Midbrain (tissue), 1 donor: ENCODE measurements around the gene KIT.
A peak's percentile ranks its signal among the peaks of the same experiment; 100 is the strongest.

ENCODE experiments used
- DNase-seq: peaks from one replicate; lab custom pipeline; 2025; lab: John Stamatoyannopoulos, UW

Gene KIT

GRCh38 chr4:54703182-54703581 lies 45.4 kb downstream of the KIT start:
- DNase-seq, result no peak

DNA sequence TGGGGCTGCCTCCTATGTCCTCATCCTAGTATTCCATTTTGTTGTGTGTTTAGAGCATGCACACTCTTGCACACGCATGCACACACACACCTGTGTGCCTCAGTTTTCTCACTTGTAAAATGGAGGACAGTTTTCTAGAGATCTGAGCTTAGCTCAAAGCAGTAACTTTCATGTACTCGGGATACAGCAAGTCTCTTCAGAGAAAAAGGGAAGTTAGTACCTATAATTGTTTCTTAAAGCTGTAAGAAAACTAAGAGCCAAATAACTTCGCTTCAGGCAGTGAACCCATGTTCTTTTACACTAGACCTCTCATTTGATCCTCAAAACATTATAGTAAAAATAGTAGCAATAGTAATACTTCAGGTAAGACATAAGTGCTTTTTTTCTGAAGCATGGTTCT lies 49.6 kb downstream of the KIT start:
- no peak for DNase-seq

DNA sequence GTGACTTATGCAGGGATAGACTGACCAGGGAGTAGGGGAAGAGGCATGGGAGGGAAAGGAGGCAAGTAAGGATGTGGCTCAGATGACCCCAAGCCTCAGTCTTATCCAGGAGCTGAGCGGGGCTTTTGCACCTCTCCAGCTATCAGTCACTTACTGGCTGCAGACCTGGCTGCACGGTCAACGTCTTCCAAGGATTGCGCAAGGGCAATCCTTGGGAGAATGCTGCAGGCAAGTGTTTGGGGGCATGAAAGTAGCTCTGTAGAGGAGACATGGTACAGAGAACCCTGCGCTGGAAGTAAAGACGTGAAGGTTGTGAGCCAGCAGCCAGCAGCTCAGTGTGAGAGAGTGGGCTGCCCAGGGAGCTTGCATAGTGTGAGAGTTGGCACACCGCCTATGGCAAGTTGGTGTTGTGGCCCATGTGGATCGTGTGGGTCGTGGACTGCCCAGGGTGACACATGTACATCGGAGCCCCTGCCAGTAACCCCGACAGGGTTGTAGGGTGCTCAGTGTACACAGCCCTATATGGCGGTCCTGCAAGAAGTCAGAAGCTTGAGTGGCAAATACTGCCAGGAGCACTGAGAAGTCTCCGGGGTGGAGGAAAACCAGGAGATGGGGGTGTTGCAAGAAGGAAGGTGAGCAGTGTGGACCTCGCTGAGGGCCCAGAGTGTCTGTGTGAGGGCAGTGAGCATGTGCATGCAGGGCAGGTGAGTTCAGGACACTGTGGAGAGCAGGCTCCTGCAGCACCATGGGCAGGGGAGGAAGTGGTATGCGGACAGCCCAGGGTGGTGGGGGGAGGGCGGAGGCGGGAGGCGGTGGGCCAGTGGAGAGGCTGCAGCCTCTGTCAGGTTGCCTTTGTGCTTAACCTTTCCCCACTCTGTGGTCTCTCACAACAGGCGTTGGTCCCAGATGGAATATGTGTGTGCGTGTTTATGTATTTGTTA lies 50.9 kb downstream of the KIT start:
- no peak for DNase-seq

- DNase-seq, result no peak
Measured at GRCh38 chr4:54709400-54709799, 51.6 kb downstream of the KIT start.

GRCh38 chr4:54712206-54712605 lies 54.4 kb downstream of the KIT start:
- no peak for DNase-seq

- DNase-seq, result no peak
Measured at GRCh38 chr4:54714631-54715030, 56.9 kb downstream of the KIT start.

DNA sequence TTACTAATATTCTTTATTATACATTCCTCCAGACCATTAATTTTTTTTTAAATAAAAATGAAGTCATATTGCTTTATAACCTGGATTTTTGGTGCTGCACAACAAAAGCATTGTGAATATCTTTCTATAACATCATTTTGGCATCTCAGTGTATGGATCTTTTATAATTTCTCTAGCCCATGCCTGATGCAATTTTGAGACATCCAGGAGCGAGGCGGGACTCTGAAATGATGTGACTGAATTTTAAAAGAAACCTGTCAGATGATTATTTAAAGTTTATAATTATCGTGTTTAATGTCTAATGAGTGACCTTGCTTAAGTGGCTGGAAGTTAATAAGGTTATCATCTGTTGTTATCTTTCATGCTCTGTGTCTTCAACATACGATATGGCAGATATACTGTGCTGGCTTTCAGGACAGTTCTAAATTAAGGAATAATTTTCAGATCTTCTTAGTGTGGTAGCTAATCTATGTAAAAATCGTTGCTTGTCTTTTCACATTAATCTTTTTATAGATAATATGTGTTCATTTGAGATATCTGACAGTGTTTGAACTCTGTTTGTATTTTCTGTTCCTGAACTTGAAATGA lies 58.8 kb downstream of the KIT start:
- no peak for DNase-seq

GRCh38 chr4:54717694-54718093 lies 59.9 kb downstream of the KIT start:
- DNase-seq, result peak; percentile 23

DNA sequence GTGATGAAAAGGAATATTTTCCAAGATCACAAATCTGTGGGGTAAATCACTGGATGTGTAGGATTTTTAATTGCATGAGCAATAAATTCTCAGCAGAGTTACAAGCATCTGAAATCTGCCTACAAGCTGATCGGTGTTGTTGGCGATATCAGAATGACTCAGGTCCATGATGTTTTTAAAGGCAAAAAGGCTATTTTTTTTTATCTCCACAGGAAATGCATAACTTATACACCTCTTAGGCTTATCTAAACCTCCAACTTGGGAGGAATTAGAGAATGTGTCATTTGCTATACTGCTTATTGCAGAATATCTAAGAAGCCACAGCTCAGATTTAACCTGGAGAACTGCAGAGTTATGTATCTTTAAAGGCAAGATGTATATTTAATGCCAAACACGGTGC lies 61.6 kb downstream of the KIT start:
- DNase-seq, result no peak

GRCh38 chr4:54723220-54723619 lies 65.5 kb downstream of the KIT start:
- DNase-seq, result no peak

- no peak for DNase-seq
Measured at GRCh38 chr4:54723820-54724219, 66.1 kb downstream of the KIT start.

- no peak for DNase-seq
Measured at GRCh38 chr4:54726907-54727306, 69.2 kb downstream of the KIT start.

- DNase-seq, result no peak
Measured at GRCh38 chr4:54727346-54727745, 69.6 kb downstream of the KIT start.

DNA sequence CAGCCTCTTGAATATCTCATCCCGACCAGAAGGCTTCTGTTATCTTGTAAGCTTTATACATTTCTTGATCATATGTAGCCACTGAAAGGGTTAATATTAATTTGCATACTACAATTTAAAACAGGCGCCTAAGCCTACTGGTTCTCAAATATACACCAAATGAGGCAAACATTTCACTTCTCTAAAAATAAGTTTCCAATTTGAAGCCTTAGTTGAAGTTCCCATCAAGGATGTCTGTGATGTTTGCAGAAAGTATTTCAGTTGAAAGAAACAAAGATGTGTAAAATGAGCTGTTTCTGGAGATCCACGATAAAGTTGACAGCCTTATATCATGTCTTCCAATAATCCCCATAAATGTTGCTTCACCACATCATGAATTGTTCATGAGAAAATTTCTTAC lies 70.6 kb downstream of the KIT start:
- DNase-seq, result no peak

DNA sequence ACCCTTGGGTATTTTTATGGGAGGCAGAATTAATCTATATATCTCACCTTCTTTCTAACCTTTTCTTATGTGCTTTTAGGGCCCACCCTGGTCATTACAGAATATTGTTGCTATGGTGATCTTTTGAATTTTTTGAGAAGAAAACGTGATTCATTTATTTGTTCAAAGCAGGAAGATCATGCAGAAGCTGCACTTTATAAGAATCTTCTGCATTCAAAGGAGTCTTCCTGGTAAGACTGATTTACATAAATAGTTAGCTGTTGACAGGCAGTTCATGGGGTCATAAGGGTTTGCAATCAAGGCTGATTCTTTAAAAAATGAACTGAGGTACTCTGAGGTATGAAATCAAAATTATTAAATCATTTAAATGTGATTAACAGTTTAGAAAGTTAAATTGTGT lies 71.5 kb downstream of the KIT start:
- no peak for DNase-seq

- no peak for DNase-seq
Measured at GRCh38 chr4:54730581-54730980, 72.8 kb downstream of the KIT start.

DNA sequence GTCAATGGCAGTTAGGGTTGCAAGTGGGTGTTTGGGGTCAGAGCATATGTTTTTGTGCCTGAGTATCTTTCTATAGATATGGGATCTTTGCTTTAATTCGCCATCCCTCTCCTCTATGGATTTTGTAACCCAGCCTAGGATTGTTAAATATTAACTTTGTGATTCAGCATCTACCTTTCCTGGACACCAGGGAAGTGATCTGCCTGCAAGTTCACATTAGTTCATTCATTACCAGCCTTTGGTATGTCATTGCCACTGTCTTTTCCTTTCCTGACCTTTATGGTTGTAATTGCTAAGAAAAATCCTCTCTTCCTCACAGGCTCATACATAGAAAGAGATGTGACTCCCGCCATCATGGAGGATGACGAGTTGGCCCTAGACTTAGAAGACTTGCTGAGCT lies 73.8 kb downstream of the KIT start:
- no peak for DNase-seq

GRCh38 chr4:54731976-54732375 lies 74.2 kb downstream of the KIT start:
- no peak for DNase-seq

GRCh38 chr4:54737421-54737820 lies 79.7 kb downstream of the KIT start:
- DNase-seq, result no peak

- peak; percentile 59 for DNase-seq
Measured at GRCh38 chr4:54741202-54741601, 83.4 kb downstream of the KIT start.

DNA sequence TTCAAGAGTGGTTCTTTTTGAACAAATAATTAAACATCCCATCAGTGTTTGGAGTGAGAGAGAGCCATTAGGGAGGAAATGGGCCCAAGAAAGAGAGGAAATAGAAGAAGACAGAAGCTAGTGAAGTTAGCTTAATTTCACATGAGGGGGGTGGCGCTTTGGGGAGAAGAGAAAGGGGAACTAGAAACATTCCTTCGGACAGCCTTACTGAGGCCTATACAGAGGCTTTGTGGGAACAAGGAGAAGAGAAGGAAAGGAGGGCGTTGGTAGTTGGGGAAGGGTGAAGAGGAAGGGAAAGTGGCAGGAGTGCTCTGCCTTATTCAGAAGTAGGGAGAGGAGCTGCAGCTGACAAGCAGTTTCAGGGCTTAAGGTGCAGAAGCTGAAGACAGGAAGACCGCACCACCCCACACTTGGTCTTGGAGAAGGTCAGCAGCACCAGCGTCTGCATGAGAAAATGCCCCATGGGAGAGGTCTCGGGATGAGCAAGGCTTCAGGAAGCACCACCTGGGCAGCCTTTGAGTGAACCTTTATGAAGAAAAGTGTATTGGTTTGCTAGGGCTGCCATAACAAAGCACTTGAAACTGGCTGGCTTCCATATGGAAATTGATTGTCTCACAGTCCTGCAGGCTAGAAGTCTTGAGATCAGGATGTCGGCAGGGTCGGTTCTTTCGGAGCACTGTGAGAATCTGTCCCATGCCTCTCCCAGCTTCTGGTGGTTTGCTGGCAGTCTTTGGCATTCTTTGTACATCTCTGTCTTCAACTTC lies 85.1 kb downstream of the KIT start:
- DNase-seq, result no peak

DNA sequence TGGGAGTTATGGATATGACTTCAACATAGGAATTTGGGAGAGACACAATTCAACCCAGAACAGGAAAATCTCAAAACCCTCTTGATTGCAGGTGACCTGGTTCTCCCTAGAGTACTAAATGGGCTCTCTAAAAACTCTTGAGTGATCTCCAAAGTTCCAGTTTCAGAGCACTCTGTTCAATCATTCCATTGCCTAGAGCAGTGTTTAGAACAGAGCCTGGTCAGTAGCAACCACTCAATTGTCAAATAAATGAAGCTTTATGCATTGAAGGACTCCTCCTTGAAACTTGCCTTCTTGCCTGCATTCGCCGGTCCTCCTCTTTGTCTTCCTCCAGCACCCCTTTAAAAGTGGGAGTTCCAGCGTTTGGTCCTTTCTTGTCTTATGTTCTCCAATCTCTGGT lies 85.8 kb downstream of the KIT start:
- DNase-seq, result no peak

- DNase-seq, result no peak
Measured at GRCh38 chr4:54744487-54744886, 86.7 kb downstream of the KIT start.
